Choroid plexus epithelial cell (primary cell): ENCODE data around the gene SOX12.

Experiments
- DNase-seq: peaks from one replicate; pipeline ENCODE4 v3.0.0-alpha.2; 2010; ENCODE audit warnings: low read depth
- H3K4me3 ChIP-seq: 2 replicates; pipeline ENCODE4 v1.5.1; 2011; ENCODE audit warnings: low read depth, mild to moderate bottlenecking, control low read depth, low read length, moderate library complexity
- CTCF ChIP-seq: conservative IDR thresholded peaks from 2 replicates; pipeline ENCODE4 v1.5.1; 2011; ENCODE audit warnings: low read depth, mild to moderate bottlenecking, control low read depth, inconsistent platforms, low read length, moderate library complexity

Gene SOX12

GRCh38 chr20:366041-366718 is 40.8 kb downstream of the SOX12 start:
- H3K4me3 ChIP-seq = no peak overlapping the region
- TF ChIP-seq CTCF = no peak
- no peak for DNase-seq

GRCh38 chr20:366719-367485 is 41.5 kb downstream of the SOX12 start:
- H3K4me3 ChIP-seq = no peak overlapping the region
- TF ChIP-seq CTCF = no peak
- no peak for DNase-seq

GRCh38 chr20:367486-367887 is 42.1 kb downstream of the SOX12 start:
- no peak for DNase-seq
- H3K4me3 ChIP-seq = no peak overlapping the region
- TF ChIP-seq CTCF = no peak

GRCh38 chr20:368915-369314 is 43.6 kb downstream of the SOX12 start:
- no peak for DNase-seq
- TF ChIP-seq CTCF = no peak
- no peak overlapping the region for H3K4me3 ChIP-seq

- no peak overlapping the region for H3K4me3 ChIP-seq
- TF ChIP-seq CTCF = no peak
- no peak for DNase-seq
Measured at GRCh38 chr20:370151-370600, 44.8 kb downstream of the SOX12 start.

GRCh38 chr20:370977-371754 is 45.8 kb downstream of the SOX12 start:
- DNase-seq = no peak
- H3K4me3 ChIP-seq = no peak overlapping the region
- TF ChIP-seq CTCF = no peak
